Stimulated activated CD8-positive, alpha-beta memory T cell treated with anti-CD3 and anti-CD28 coated beads, Interleukin-7, amount 100 ng/mL, for 24 hours (primary cell): Measurements from ENCODE around the gene ROCK1.

Experiments
- DNase-seq: peaks from one replicate; pipeline ENCODE4 v3.0.0-alpha.2; 2020; ENCODE audit warnings: low read depth

ROCK1 gene

GRCh38 chr18:21105936-21106335 is 5.7 kb downstream of the ROCK1 start:
- DNase-seq = no peak

- no peak for DNase-seq
Observed at GRCh38 chr18:21101172-21101571, 10.4 kb downstream of the ROCK1 start.

DNA sequence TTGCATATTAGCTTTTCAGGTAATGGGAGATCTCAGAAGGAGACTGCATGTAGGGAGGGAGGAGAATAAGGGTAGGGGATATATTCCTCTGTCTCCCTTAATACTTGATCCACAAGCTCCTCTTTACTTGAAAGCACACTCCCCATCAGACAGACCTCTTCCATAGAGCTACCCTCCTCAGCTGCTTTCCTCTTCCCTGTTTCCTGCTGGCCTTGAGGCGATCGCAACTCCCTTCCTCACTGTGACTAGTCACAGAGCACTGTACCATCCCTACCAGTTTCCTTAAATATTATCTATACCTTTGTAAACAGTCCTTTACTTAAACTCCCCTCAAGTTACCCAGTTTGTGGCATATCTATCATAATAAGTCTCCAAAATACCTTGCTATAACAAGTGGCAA is 10.9 kb downstream of the ROCK1 start:
- DNase-seq = no peak

GRCh38 chr18:21100146-21100545 is 11.5 kb downstream of the ROCK1 start:
- DNase-seq = no peak

- no peak for DNase-seq
Observed at GRCh38 chr18:21099442-21099841, 12.2 kb downstream of the ROCK1 start.

DNA sequence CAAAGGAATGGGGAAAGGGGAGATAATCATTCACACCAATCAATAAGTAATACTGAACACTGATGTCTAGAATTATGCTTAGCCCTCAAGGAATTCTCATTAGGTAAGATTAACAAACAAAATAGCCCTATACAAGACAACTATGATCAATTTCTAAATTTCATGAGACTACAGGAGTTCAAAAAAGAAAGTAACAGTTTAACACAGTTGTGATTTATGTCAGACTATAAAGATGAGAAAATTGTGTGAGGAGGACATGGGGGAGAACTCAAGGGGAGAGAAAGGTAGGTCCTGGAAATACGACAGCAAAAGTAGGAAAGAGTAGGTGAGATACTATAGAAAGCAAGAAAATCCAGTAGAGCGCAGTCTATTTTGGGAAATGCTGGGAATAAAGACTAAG is 14.9 kb downstream of the ROCK1 start:
- no peak for DNase-seq

- DNase-seq = no peak
Observed at GRCh38 chr18:21093133-21093532, 18.5 kb downstream of the ROCK1 start.

- no peak for DNase-seq
Observed at GRCh38 chr18:21090680-21091079, 20.9 kb downstream of the ROCK1 start.

DNA sequence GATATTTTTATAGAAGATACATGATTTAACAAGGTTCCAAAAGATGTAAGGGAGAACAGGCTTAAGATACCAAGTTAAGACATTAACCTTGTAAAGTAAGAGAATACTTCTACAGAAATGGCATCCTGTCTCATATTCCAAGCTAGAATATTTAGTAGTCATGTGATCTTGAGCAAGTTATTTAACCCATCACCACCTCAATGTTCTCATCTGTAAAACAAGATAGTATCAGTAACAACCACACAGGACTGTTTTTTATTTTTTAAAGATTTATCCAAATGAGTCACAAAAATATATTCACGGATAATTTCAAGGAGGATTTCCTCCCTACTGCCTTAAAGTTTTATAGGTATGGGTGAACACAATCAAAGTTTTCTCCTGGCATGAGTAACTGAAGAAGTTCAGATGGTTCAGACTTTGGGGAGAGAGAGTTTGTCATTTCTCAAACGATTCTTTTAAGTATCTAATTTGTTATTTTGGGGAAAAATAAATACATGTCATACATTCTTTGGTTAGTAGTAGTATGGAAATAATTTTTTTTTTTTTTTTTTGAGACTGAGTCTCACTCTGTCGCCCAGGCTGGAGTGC is 25.9 kb downstream of the ROCK1 start:
- DNase-seq = no peak

- DNase-seq = no peak
Observed at GRCh38 chr18:21084511-21085078, 27.0 kb downstream of the ROCK1 start.

DNA sequence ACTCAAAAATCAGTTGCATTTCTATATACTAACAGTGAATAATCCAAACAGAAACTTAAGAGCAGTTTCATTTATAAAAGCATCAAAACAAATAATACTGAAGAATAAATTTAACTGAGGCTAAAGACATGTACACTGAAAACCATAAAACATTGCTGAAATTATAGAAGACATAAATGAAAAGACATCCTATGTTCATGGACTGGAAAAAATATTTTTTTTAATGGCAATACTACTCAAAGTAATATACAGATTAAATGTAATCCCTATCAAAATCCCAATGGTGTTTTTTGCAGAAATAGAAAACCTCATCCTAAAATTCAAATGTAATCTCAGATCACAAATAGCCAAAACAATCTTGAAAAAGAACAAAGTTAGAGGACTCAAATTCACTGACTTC is 28.6 kb downstream of the ROCK1 start:
- DNase-seq = no peak

DNA sequence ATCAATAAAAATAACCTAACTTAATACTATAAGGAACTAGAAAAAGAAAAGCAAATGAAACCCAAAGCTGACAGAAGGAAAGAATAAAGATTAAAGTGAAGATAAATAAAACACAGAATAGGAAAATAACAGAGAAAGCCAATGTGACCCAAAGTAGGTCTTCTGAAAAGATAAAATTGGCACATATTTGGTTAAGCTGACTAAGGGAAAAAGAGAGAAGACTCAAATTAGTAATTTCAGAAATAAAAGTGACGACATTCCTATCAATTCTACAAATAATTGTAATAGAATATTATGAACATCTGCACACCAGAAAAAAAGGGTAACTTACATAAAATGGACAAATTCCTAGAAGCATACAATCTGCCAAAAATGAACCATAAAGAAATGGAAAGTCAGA is 30.2 kb downstream of the ROCK1 start:
- no peak for DNase-seq

DNA sequence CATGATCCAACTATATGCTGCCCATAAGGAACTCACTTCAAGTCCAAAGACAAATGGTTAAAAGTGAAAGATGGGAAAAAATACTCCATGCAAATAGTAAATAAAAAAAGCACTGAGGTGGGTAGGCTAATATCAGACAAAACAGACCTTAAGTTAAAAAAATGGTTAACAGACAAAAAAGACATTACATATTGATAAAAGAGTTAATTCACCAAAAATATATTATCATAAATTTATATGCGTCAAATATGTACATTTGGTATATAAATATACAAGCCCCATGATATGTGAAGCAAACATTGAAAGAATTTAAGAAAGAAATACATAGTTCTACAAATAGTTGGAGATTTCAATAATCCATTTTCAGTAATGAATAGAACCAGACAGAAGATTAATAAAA is 31.0 kb downstream of the ROCK1 start:
- no peak for DNase-seq

GRCh38 chr18:21074336-21075323 is 37.0 kb downstream of the ROCK1 start:
- DNase-seq = no peak

- DNase-seq = no peak
Observed at GRCh38 chr18:21073180-21073579, 38.4 kb downstream of the ROCK1 start.

DNA sequence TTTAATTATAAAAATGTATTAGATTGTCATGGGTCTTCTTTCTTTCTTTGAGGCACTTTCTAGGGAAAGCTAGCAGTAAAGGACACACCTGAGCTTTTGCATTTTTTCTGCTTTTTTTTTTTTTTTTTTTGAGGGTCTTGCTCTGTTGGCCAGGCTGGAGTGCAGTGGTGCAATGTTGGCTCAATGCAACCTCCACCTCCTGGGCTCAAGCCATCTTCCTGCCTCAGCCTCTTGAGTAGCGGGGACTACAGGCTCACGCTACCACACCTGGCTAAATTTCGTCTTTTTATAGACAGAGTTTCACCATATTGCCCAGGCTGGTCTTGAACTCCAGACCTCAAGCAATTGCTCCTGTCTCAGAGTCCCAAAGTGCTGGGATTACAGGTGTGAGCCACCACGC is 40.5 kb downstream of the ROCK1 start:
- no peak for DNase-seq

GRCh38 chr18:21069468-21069867 is 42.1 kb downstream of the ROCK1 start:
- DNase-seq = no peak

GRCh38 chr18:21064347-21064746 is 47.3 kb downstream of the ROCK1 start:
- DNase-seq = no peak

DNA sequence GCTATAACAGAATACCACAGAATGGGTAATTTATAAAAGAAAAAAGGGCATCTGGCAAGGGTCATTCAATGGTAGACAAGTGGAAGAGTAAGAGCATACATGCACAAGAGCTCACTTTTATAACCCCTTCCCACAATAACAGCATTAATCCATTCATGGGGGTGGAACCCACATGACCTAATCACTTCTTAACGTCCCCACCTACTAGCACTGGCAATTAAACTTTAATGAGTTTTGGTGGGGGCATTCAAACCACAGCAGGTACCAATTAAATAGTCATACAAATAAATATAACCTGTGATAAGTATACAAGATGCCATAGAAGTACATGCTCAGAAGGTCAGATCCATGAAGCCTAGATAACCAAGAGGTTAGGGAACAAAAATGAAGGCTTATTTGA is 48.6 kb downstream of the ROCK1 start:
- no peak for DNase-seq

GRCh38 chr18:21057112-21057511 is 54.5 kb downstream of the ROCK1 start:
- no peak for DNase-seq

DNA sequence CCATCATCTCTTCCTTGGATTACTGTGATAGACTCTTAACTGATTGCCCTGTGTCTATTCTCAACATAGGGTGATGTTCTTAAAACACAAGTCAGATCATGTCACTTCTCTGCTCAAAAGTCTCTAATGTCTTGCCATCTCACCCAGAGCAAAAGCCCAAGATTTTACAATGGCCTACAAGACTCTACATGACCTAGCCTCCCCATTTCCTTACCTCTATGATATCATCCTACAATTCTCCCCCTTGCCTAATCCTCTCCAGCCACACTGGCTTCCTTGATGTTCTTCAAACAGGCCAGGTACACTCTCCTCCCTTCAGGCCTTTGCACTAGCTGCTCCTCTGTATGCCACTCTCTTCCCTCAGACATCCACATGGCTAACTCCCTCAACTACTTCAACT is 55.1 kb downstream of the ROCK1 start:
- DNase-seq = no peak

- DNase-seq = no peak
Observed at GRCh38 chr18:21054252-21054821, 57.3 kb downstream of the ROCK1 start.

GRCh38 chr18:21053127-21053526 is 58.5 kb downstream of the ROCK1 start:
- no peak for DNase-seq
